ENCODE results near the gene FGD3.

DNA sequence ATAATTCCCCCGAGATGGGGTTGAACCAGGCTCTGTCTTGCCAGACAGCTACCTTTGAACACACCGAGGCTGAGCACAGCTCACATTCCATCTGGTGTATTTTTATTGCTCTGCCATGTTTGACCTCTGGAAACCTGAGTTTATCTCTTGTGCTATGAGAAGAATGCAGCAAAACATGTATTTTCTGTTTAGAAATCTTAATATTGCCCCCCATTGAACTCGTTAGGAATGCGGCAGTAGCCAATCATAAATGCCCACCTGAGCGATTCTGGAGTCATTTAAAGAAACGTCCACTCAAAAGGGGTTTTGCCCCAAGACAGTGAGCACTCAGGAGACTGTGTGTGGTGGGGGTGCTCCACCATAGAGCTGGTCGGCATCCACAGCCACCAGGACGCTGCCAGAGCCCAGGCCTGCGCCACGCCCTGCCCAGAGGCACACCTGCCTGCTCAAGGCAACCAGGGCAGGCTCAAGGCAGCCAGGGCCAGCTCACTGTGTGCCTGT is 26.9 kb downstream of the FGD3 start:
- TF ChIP-seq, protein P1, sequence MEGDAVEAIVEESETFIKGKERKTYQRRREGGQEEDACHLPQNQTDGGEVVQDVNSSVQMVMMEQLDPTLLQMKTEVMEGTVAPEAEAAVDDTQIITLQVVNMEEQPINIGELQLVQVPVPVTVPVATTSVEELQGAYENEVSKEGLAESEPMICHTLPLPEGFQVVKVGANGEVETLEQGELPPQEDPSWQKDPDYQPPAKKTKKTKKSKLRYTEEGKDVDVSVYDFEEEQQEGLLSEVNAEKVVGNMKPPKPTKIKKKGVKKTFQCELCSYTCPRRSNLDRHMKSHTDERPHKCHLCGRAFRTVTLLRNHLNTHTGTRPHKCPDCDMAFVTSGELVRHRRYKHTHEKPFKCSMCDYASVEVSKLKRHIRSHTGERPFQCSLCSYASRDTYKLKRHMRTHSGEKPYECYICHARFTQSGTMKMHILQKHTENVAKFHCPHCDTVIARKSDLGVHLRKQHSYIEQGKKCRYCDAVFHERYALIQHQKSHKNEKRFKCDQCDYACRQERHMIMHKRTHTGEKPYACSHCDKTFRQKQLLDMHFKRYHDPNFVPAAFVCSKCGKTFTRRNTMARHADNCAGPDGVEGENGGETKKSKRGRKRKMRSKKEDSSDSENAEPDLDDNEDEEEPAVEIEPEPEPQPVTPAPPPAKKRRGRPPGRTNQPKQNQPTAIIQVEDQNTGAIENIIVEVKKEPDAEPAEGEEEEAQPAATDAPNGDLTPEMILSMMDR (IDR thresholded peaks at IDR 0.05), result no peak
- TF ChIP-seq POLR2A (IDR thresholded peaks at IDR 0.05), result no peak
